ENCODE data around the gene TCEA3. TPM values are rescaled to one million over a fixed set of nuclear protein-coding genes. Genes with fewer than 3 reads are reported as not detected.

Gene TCEA3
- total and polyA plus RNA-seq, 2 of the 4 experiments (the other 2 are of a cell fraction): 3.0 to 6.3 TPM

DNA sequence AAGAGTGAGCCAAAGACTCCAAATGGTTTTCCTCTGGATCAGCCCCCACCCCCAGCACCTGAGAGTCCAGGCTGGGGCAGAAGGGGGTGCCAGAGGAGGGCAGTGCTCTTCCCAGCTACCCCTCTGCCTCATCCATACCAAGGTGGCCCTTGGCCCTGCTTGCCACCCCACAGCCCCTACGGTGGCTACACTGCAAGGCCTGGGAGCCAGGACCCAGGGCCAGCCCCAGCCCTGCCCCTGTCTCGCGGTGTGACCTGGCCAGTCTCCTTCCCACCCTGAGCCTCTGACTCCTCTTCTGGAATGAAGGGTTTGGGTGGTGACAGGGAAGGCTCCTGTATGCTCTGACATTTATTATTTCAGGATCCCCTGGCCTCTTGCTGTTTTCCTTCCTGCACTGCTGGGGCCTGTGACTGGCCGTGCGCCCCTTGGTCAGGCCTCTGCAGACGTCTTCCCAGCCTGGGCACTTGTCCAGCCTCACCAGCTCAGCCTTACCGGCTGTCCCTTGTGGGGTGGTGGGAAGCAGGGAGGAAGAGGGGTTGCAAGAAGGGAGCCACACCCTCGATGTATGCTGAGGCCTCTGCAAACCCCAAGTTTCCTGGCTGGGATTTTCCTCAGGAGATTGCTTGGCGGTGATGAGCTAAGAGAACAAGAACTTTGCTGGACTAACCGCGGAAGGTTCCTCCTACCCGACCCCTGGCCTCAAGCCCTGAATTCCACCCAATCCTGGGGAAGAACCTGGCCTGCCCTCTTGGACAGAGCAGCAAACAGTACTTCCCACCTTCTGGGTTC lies 45.9 kb upstream of the TCEA3 start:
- in situ Hi-C loops (cut with MboI; ENCODE audit: low sequenced_read_pairs) (no loop called here), intact Hi-C loops (cut with micrococcal nuclease) (no loop called here), dilution Hi-C loops (cut with HindIII; ENCODE audit: low sequenced_read_pairs, unreplicated experiment) (no loop called here)
- Histone ChIP-seq H2BK120ac (ENCODE audit: low read depth, low read length) (peak overlapping the region; percentile 42; the same call in 1 of the 2 replicates), H2BK20ac (ENCODE audit: low read depth, low read length) (no peak overlapping the region), H2BK15ac (ENCODE audit: low read depth, low read length) (no peak overlapping the region), H3K36me3 (ENCODE audit: control insufficient read depth, insufficient read depth, low read length) (no peaks in the 10 kb centered on the region; the same call in 1 of the 2 replicates), H4K20me1 (ENCODE audit: insufficient read depth, low read length) (peaks cover 42% of the 10 kb centered on the region), H4K91ac (ENCODE audit: insufficient read depth, low read depth, low read length) (no peak overlapping the region), H3K56ac (ENCODE audit: extremely low read depth, insufficient read depth, low read length) (no peak overlapping the region), H3K4me1 (ENCODE audit: control insufficient read depth, insufficient read depth, low read length) (peaks cover 16% of the 10 kb centered on the region), H3K9ac (ENCODE audit: low read depth, low read length) (no peak overlapping the region), H3K14ac (replicated peaks; ENCODE audit: low read depth, low read length) (no peak overlapping the region), H3K23ac (ENCODE audit: low read depth, low read length) (no peak overlapping the region), H2AK9ac (replicated peaks; ENCODE audit: low read depth, low read length, poor library complexity) (peak overlapping the region; percentile 83), H4K5ac (ENCODE audit: low read depth, low read length) (no peak overlapping the region; the same call in 1 of the 2 replicates), H3K18ac (ENCODE audit: low read depth, low read length) (no peak overlapping the region; the same call in 1 of the 2 replicates), H2AK5ac (ENCODE audit: low read depth, low read length) (no peak overlapping the region; the same call in 1 of the 2 replicates), H4K8ac (ENCODE audit: low read depth in 2 of 2, low read length in 2 of 2) (peak overlapping the region in 1 of 2 experiments; percentile 10; a peak in 1 of 4 replicates), H3K27ac (ENCODE audit: insufficient read depth, low read length) (no peak overlapping the region), H3K79me1 (ENCODE audit: low read depth in 1 of 2, low read length in 2 of 2) (peaks cover 0 to 69% of the 10 kb centered on the region in 2 experiments), H3K4me3 (ENCODE audit: insufficient read depth, low read depth, low read length) (no peak overlapping the region), H3K4me2 (ENCODE audit: low read depth, low read length) (no peak overlapping the region), H3K27me3 (ENCODE audit: control insufficient read depth, insufficient read depth, low read length) (no peaks in the 10 kb centered on the region), H3K9me1 (ENCODE audit: insufficient read depth, low read length) (peaks cover 16% of the 10 kb centered on the region), H3K4ac (ENCODE audit: low read depth, low read length) (peak overlapping the region; percentile 20; the same call in 1 of the 2 replicates), H3K9me3 (ENCODE audit: control insufficient read depth, insufficient read depth, low read length) (no peaks in the 10 kb centered on the region), H2BK5ac (ENCODE audit: low read depth, low read length, poor library complexity, severe bottlenecking) (no peak overlapping the region), H2AFZ (replicated peaks; ENCODE audit: low read length, poor library complexity) (peak overlapping the region; percentile 18)
- TF ChIP-seq, protein P1, sequence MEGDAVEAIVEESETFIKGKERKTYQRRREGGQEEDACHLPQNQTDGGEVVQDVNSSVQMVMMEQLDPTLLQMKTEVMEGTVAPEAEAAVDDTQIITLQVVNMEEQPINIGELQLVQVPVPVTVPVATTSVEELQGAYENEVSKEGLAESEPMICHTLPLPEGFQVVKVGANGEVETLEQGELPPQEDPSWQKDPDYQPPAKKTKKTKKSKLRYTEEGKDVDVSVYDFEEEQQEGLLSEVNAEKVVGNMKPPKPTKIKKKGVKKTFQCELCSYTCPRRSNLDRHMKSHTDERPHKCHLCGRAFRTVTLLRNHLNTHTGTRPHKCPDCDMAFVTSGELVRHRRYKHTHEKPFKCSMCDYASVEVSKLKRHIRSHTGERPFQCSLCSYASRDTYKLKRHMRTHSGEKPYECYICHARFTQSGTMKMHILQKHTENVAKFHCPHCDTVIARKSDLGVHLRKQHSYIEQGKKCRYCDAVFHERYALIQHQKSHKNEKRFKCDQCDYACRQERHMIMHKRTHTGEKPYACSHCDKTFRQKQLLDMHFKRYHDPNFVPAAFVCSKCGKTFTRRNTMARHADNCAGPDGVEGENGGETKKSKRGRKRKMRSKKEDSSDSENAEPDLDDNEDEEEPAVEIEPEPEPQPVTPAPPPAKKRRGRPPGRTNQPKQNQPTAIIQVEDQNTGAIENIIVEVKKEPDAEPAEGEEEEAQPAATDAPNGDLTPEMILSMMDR (conservative IDR thresholded peaks at IDR 0.05; ENCODE audit: low read depth, low read length): no peak
- TF ChIP-seq USF2 (IDR thresholded peaks at IDR 0.05; ENCODE audit: low read depth, low read length): no peak
- TF ChIP-seq MAZ (IDR thresholded peaks at IDR 0.05; ENCODE audit: borderline replicate concordance, low read depth, low read length): no peak
- TF ChIP-seq, protein P2, sequence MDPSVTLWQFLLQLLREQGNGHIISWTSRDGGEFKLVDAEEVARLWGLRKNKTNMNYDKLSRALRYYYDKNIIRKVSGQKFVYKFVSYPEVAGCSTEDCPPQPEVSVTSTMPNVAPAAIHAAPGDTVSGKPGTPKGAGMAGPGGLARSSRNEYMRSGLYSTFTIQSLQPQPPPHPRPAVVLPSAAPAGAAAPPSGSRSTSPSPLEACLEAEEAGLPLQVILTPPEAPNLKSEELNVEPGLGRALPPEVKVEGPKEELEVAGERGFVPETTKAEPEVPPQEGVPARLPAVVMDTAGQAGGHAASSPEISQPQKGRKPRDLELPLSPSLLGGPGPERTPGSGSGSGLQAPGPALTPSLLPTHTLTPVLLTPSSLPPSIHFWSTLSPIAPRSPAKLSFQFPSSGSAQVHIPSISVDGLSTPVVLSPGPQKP (IDR thresholded peaks at IDR 0.05; ENCODE audit: borderline replicate concordance, low read depth, low read length): no peak
- no peak for TF ChIP-seq CHD1 (IDR thresholded peaks at IDR 0.05; ENCODE audit: low read depth, low read length)
- no peak for TF ChIP-seq POLR2A (IDR thresholded peaks at IDR 0.05; ENCODE audit: low read depth, low read length)
- TF ChIP-seq RFX5 (IDR thresholded peaks at IDR 0.05; ENCODE audit: low read depth, low read length): no peak
- TF ChIP-seq NFE2L2 (IDR thresholded peaks at IDR 0.05; ENCODE audit: low read depth, low read length): no peak
- no peak for TF ChIP-seq SMC3 (IDR thresholded peaks at IDR 0.05; ENCODE audit: low read depth, low read length)
- TF ChIP-seq MAFK (IDR thresholded peaks at IDR 0.05; ENCODE audit: low read depth, low read length): no peak
- no peak for TF ChIP-seq FOS (IDR thresholded peaks at IDR 0.05; ENCODE audit: low read depth, low read length)
- TF ChIP-seq BHLHE40 (IDR thresholded peaks at IDR 0.05; ENCODE audit: low read depth, low read length): no peak
- DNase-seq (peak; percentile 49), ATAC-seq (ENCODE audit: low read depth) (peak; percentile 10)
- POLR2A ChIA-PET (ENCODE audit: unreplicated experiment): no interaction called here
- BruUV-seq (replicated peaks): no TSS peak
- CTCF ChIA-PET: no interaction called here
- WGBS, 2 experiments (ENCODE audit: extremely low coverage in 2 of 2, insufficient read length in 1 of 2): no CpG with 5 or more reads among the region's 12 CpGs

Measured in IMR-90 (cell line).